Fibroblast of pulmonary artery (primary cell): Measurements from ENCODE around the gene BICDL2.
A peak's percentile ranks its signal among the peaks of the same experiment; 100 is the strongest.

Experiments used
- DNase-seq: peaks from one replicate; pipeline ENCODE4 v3.0.0-alpha.2; 2010; ENCODE audit warnings: low read depth
- H3K4me3 ChIP-seq: replicated peaks from 2 replicates; pipeline ENCODE4 v1.5.1; 2011; ENCODE audit warnings: low read depth, mild to moderate bottlenecking, control low read depth, low read length, moderate library complexity
- TF ChIP-seq, protein P1 (sequence below): IDR thresholded peaks from 2 replicates; pipeline ENCODE4 v1.5.1; 2011; ENCODE audit warnings: mild to moderate bottlenecking, control low read depth, low read length, inconsistent platforms; ENCODE audit errors: missing control alignments

Gene BICDL2

DNA sequence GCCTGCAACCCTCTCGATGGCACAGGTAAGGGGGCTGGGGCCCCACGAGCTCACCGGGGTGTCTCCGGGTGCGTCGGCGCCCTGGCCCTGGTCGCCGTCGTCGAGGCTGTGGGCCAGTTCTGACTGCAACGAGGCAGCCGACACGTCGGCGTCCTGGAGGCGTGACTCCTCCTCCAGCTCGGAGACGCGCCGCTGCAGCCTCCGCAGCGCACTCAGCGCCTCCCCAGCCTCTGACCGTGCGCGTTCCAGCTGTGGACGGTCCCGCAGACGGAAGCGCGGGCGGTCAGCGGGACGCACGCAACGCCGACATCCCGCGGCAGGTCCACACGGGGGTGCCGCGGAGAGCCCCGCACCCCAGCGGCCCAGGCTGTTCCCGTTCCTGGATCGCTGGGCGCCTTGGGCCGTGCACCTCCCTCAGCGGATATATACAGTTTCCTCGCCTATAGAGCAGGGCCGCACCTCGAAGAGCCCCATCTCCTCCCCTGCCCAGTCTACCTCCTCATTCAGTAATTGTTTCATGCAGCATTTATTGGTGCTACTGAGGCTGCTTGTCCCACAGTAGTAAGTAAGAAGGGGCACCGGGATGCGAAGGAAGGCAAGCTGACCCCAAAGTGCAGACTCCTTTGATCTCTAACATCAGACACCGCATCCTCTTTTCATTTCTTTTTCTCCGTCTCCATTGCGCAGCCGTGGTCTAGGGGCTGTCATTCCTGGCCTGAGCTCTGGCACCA, 7.1 kb downstream of the BICDL2 start:
- H3K4me3 ChIP-seq = peak overlapping the region; percentile 14
- peak; percentile 31 for DNase-seq
- TF ChIP-seq, protein P1, sequence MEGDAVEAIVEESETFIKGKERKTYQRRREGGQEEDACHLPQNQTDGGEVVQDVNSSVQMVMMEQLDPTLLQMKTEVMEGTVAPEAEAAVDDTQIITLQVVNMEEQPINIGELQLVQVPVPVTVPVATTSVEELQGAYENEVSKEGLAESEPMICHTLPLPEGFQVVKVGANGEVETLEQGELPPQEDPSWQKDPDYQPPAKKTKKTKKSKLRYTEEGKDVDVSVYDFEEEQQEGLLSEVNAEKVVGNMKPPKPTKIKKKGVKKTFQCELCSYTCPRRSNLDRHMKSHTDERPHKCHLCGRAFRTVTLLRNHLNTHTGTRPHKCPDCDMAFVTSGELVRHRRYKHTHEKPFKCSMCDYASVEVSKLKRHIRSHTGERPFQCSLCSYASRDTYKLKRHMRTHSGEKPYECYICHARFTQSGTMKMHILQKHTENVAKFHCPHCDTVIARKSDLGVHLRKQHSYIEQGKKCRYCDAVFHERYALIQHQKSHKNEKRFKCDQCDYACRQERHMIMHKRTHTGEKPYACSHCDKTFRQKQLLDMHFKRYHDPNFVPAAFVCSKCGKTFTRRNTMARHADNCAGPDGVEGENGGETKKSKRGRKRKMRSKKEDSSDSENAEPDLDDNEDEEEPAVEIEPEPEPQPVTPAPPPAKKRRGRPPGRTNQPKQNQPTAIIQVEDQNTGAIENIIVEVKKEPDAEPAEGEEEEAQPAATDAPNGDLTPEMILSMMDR = no peak

DNA sequence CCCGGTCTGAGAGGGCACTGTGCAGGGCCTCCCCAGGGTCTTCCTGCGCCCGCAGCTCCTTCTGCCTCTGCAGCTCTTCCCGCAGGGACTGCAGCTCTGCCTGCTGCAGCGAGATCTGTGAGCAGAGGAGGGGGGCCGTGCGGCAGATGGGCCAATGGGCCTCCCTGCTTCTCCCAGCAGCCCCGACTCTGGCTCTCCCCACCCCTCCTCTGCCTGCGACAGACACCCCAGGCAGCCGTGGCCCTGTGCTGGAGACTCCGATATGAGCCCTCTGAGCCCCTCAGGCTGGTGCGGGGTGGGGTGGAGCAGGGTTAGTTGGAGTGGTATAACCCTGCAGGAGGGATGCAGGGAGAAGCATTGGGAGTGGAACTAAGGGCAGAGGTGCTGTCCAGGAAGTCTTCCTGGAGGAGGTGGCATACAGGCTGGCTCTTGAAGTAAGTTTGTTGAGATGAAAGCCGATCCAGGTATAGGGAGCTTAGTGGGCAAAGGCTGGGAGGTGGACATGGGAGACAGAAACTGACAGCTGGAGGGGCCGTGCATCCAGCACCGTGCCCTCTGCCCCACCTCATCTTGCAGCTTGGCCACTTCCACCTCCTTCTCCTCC, 7.9 kb downstream of the BICDL2 start:
- no peak overlapping the region for H3K4me3 ChIP-seq
- TF ChIP-seq, protein P1 = no peak
- no peak for DNase-seq

DNA sequence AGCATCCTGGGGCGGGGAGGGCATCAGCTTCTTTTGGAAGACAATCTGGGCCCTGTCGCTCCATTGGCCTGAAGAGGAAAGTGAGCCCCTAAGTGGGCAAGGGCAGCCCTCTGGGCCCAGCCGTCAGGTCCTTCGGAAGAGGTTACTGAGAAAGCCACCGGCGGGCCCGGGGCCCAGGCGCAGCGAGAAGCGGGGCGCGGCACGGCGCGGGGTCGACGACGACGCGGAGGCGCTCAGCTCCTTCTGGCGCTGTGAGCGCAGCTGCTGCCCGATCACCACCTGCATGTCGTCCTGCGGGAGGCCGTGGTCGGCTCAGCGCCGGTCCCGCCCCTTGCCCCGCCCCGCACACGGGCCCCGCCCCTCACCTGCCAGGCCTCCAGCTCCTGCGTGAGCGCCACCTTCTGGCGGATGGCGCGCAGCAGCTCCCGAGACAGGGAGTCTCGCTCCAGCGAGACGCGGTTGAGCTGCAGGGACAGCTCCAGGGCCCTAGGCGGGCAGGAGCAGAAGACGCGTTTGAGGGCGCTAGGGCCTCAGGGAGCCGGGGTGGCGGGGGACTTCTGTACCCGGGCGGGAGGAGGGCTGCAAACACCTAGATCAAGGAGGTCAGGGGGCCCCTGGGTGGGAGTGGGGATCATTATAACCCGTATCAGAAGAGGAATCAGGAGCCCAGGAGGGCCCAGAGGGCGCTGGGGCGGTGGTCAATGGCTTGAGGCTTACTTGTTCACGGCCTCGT, 8.6 kb downstream of the BICDL2 start:
- H3K4me3 ChIP-seq = no peak overlapping the region
- DNase-seq = peak; percentile 74
- TF ChIP-seq, protein P1 = peak; percentile 58

DNA sequence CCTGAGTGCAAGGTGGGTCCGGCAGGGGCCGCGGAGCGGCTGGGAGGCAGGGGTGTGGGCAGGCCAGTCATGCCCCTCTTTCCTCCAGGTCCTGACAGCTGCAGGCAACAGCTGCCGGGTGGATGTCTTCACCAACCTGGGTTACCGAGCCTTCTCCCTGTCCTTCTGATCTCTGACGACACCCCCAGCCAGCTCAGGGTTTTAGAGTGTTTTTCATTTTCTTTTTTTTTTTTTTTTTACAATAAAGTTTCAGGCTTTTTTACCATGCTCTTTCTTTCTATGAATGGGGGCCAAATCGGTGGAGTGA, 9.3 kb downstream of the BICDL2 start:
- no peak for DNase-seq
- TF ChIP-seq, protein P1 = no peak
- H3K4me3 ChIP-seq = no peak overlapping the region

DNA sequence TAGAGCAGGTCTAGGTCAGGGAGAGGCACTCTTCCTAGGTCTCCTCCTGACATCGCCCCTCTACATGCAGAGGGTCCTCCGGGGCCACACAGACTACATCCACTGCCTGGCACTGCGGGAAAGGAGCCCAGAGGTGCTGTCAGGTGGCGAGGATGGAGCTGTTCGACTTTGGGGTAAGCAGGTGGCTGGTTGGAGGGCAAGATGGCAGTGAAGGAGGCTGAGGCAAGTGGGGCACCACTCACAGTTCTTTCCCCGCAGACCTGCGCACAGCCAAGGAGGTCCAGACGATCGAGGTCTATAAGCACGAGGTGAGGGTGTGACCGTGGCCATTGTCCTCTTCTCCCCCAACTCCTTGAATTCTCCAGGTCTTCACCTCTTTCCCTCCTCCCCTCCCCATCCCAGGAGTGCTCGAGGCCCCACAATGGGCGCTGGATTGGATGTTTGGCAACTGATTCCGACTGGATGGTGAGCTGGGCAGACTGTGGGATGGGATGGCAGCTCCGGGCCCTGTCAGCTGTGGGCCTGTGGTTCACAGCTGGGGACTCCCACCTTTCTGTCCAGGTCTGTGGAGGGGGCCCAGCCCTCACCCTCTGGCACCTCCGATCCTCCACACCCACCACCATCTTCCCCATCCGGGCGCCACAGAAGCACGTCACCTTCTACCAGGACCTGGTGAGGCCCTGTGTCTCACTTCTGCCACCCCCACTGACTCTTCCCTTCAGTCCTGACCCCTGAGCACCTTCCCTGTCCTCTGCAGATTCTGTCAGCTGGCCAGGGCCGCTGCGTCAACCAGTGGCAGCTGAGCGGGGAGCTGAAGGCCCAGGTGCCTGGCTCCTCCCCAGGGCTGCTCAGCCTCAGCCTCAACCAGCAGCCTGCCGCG, 9.9 kb downstream of the BICDL2 start:
- H3K4me3 ChIP-seq = no peak overlapping the region
- DNase-seq = no peak
- TF ChIP-seq, protein P1 = no peak

DNA sequence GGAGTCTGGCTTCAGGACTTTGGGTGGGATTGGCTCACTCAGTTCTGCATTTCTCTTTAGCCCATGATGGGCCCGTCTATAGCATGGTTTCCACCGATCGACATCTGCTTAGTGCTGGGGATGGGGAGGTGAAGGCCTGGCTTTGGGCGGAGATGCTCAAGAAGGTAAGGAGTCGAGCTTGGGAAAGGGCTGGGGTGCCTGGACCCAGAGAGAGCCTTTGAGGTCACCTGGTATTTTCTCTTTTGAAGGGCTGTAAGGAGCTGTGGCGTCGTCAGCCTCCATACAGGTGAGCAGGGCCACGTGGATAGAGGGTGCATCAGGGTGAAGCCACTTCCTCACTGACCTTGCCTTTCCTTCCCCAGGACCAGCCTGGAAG, 10.8 kb downstream of the BICDL2 start:
- TF ChIP-seq, protein P1 = no peak
- no peak for DNase-seq
- no peak overlapping the region for H3K4me3 ChIP-seq
